HG02798 (cell line): Measurements from ENCODE around the gene HTD2.
"Not testable (repeated sequence)": the region's sequence is repeated elsewhere in the genome, so short reads cannot be mapped to it uniquely, and the experiment has no call there.

ENCODE experiments used
- ATAC-seq: cut with Tn5 transposase; IDR thresholded peaks from one replicate; pipeline ENCODE4 v1.9.1; 2021; ENCODE audit warnings: mild to moderate bottlenecking; ENCODE audit not compliant: unreplicated experiment, poor library complexity

Gene HTD2

GRCh38 chr3:58329922-58330413, 23.6 kb downstream of the HTD2 start:
- ATAC-seq, result no peak

GRCh38 chr3:58331593-58332152, 25.4 kb downstream of the HTD2 start:
- no peak for ATAC-seq

- ATAC-seq, result peak; percentile 95
These were observed 26.4 kb downstream of the HTD2 start, which contains the start of gene PXK for GRCh38 chr3:58332575-58333188. TSS of gene PXK (plus strand) at chr3:58332892. CDS start at chr3:58332989, 97 bp downstream.

- peak; percentile 28 for ATAC-seq
These were observed 27.1 kb downstream of the HTD2 start for GRCh38 chr3:58333206-58334012.

GRCh38 chr3:58334013-58334321, 27.6 kb downstream of the HTD2 start:
- ATAC-seq, result no peak

- no peak for ATAC-seq
These were observed 28.2 kb downstream of the HTD2 start for GRCh38 chr3:58334506-58334884.

GRCh38 chr3:58335652-58335947, 29.3 kb downstream of the HTD2 start:
- no peak for ATAC-seq

GRCh38 chr3:58336135-58336882, 30.0 kb downstream of the HTD2 start:
- no peak for ATAC-seq

- no peak for ATAC-seq
These were observed 30.9 kb downstream of the HTD2 start for GRCh38 chr3:58337190-58337589.

- ATAC-seq, result not testable (repeated sequence)
These were observed 32.8 kb downstream of the HTD2 start for GRCh38 chr3:58339146-58339545.

- no peak for ATAC-seq
These were observed 34.4 kb downstream of the HTD2 start for GRCh38 chr3:58340594-58341244.

GRCh38 chr3:58341376-58341775, 35.1 kb downstream of the HTD2 start:
- no peak for ATAC-seq

- ATAC-seq, result no peak
These were observed 36.4 kb downstream of the HTD2 start for GRCh38 chr3:58342676-58343075.

- ATAC-seq, result no peak
These were observed 39.1 kb downstream of the HTD2 start for GRCh38 chr3:58345457-58345856.

- ATAC-seq, result no peak
These were observed 40.0 kb downstream of the HTD2 start for GRCh38 chr3:58346368-58346767.

- ATAC-seq, result no peak
These were observed 41.7 kb downstream of the HTD2 start for GRCh38 chr3:58347984-58348383.

- peak; percentile 77 for ATAC-seq
These were observed 43.7 kb downstream of the HTD2 start for GRCh38 chr3:58349792-58350626.

- ATAC-seq, result no peak
These were observed 44.3 kb downstream of the HTD2 start for GRCh38 chr3:58350627-58351013.

- ATAC-seq, result peak; percentile 21
These were observed 45.6 kb downstream of the HTD2 start for GRCh38 chr3:58351920-58352319.

- ATAC-seq, result no peak
These were observed 46.3 kb downstream of the HTD2 start for GRCh38 chr3:58352626-58353025.
